Liver (tissue), 9 donors: ENCODE data around the gene TGM2. TPM values are rescaled to one million over a fixed set of nuclear protein-coding genes. Genes with fewer than 3 reads are reported as not detected.

ENCODE experiments used
- DNase-seq: peaks from one replicate; pipeline ENCODE4 v3.0.0-alpha.2; 2017; ENCODE audit warnings: low spot score
- H3K27ac ChIP-seq, 2 donors: one replicate each; pipeline ENCODE4 v1.7.0; 2013; ENCODE audit warnings: inconsistent platforms in 2 of 2, low read length in 2 of 2, control low read depth in 1 of 2, low read depth in 1 of 2, mild to moderate bottlenecking in 1 of 2
- H3K27me3 ChIP-seq, 4 donors: one replicate each; pipeline versions ENCODE4 v1.6.1 to v1.7.0; 2013; ENCODE audit warnings: low read length in 3 of 4, inconsistent platforms in 1 of 4, mild to moderate bottlenecking in 1 of 4, moderate library complexity in 1 of 4; ENCODE audit not compliant: control insufficient read depth in 4 of 4, insufficient read depth in 4 of 4
- H3K36me3 ChIP-seq, 4 donors: one replicate each; pipeline versions ENCODE4 v1.6.1 to v1.7.0; 2013; ENCODE audit warnings: low read length in 3 of 4, mild to moderate bottlenecking in 3 of 4, low read depth in 1 of 4, moderate library complexity in 1 of 4; ENCODE audit not compliant: control insufficient read depth in 4 of 4, insufficient read depth in 3 of 4
- H3K4me1 ChIP-seq, 4 donors: one replicate each; pipeline versions ENCODE4 v1.6.1 to v1.7.0; 2013; ENCODE audit warnings: low read length in 3 of 4, mild to moderate bottlenecking in 3 of 4, moderate library complexity in 1 of 4; ENCODE audit not compliant: control insufficient read depth in 4 of 4, insufficient read depth in 4 of 4
- H3K4me3 ChIP-seq, 3 donors: one replicate each; pipeline versions ENCODE4 v1.6.1 to v1.7.0; 2013; ENCODE audit warnings: low read length in 3 of 3, control low read depth in 1 of 3, low read depth in 1 of 3, mild to moderate bottlenecking in 1 of 3
- H3K9ac ChIP-seq, 2 donors: one replicate each; pipeline ENCODE4 v1.7.0; 2013; ENCODE audit warnings: low read length in 2 of 2, mild to moderate bottlenecking in 2 of 2, moderate library complexity in 2 of 2, control low read depth in 1 of 2, low read depth in 1 of 2
- H3K9me3 ChIP-seq, 4 donors: one replicate each; pipeline versions ENCODE4 v1.6.1 to v1.7.0; 2013; ENCODE audit warnings: low read length in 3 of 4; ENCODE audit not compliant: control insufficient read depth in 4 of 4
- ATF3 ChIP-seq: IDR thresholded peaks from 2 replicates; pipeline ENCODE4 v1.6.1; 2016; ENCODE audit warnings: antibody characterized with exemption
- CTCF ChIP-seq: fragments of 150-350 bp; IDR thresholded peaks from 2 replicates; pipeline ENCODE4 v1.5.1; 2017; ENCODE audit warnings: improper control_type of control experiment, low read depth, low read length; ENCODE audit not compliant: missing input control
- EGR1 ChIP-seq, 2 donors: IDR thresholded peaks; 2 replicates each; pipeline ENCODE4 v1.6.1; 2016 to 2018; ENCODE audit warnings: antibody characterized with exemption in 2 of 2, low read depth in 2 of 2
- FOXA1 ChIP-seq: IDR thresholded peaks from 2 replicates; pipeline ENCODE4 v1.6.1; 2016; ENCODE audit warnings: antibody characterized with exemption
- FOXA2 ChIP-seq: IDR thresholded peaks from 2 replicates; pipeline ENCODE4 v1.6.1; 2016; ENCODE audit warnings: antibody characterized with exemption
- GABPA ChIP-seq, 2 donors: IDR thresholded peaks in 1 of 2; conservative IDR thresholded peaks in 1 of 2; 2 replicates each; pipeline ENCODE4 v1.6.1; 2016; ENCODE audit warnings: antibody characterized with exemption in 2 of 2, mild to moderate bottlenecking in 1 of 2, moderate library complexity in 1 of 2
- HNF4A ChIP-seq, 2 donors: conservative IDR thresholded peaks; 2 replicates each; pipeline ENCODE4 v1.6.1; 2016; ENCODE audit warnings: antibody characterized with exemption in 2 of 2, mild to moderate bottlenecking in 2 of 2
- HNF4G ChIP-seq: IDR thresholded peaks from 2 replicates; pipeline ENCODE4 v1.6.1; 2016; ENCODE audit warnings: antibody characterized with exemption
- JUND ChIP-seq, 2 donors: IDR thresholded peaks; 2 replicates each; pipeline ENCODE4 v1.6.1; 2016; ENCODE audit warnings: antibody characterized with exemption in 2 of 2
- MAX ChIP-seq: IDR thresholded peaks from 2 replicates; pipeline ENCODE4 v1.6.1; 2016; ENCODE audit warnings: antibody characterized with exemption
- NR2F2 ChIP-seq: IDR thresholded peaks from 2 replicates; pipeline ENCODE4 v1.6.1; 2016; ENCODE audit warnings: antibody characterized with exemption
- REST ChIP-seq: IDR thresholded peaks from 2 replicates; pipeline ENCODE4 v1.6.1; 2016; ENCODE audit warnings: antibody characterized with exemption, mild to moderate bottlenecking
- RXRA ChIP-seq, 2 donors: IDR thresholded peaks; 2 replicates each; pipeline ENCODE4 v1.6.1; 2017 to 2018; ENCODE audit warnings: antibody characterized with exemption in 2 of 2, mild to moderate bottlenecking in 1 of 2
- TAF1 ChIP-seq: conservative IDR thresholded peaks from 2 replicates; pipeline ENCODE4 v1.6.1; 2016; ENCODE audit warnings: antibody characterized with exemption, mild to moderate bottlenecking
- ZBTB33 ChIP-seq: IDR thresholded peaks from 2 replicates; pipeline ENCODE4 v1.6.1; 2016; ENCODE audit warnings: antibody characterized with exemption
- WGBS: extraction: QIAGEN DNeasy Blood & Tissue Kit; methylation state at CpG from one replicate; pipeline ENCODE4 v1.1.7; 2013; 5-methylcytosine and 5-hydroxymethylcytosine counted together
- polyA plus RNA-seq, 2 donors: library from polyadenylated mRNA; stranded (reverse) in 1 of 2; unstranded in 1 of 2; fragments of 200-250 nt in 1 of 2; fragments of >200 nt in 1 of 2; fragmentation: Nextera tagmentation in 1 of 2; extraction: Ambion mirVana in 1 of 2; gene quantifications; one replicate each; pipeline versions ENCODE4 v1.2.1 to v1.2.3, GENCODE V29; 2013 to 2015
- total RNA-seq, 2 donors: library from RNA; depleted of rRNA; stranded (reverse); fragments of >200 nt; gene quantifications; one replicate each; pipeline ENCODE4 v1.2.3, GENCODE V29; 2014
- donor health status: healthy.
- donor health status: healthy.
- donor health status: healthy.
- donor health status: healthy.
- donor health status: healthy.

TGM2 gene
- total and polyA plus RNA-seq, 4 donors: 106 to 375 (median 190) TPM

GRCh38 chr20:38211200-38212097 is 46.4 kb upstream of the TGM2 start:
- Histone ChIP-seq H3K9me3 (no peaks in the 10 kb centered on the region), H3K4me3 (no peak overlapping the region), H3K27ac (no peak overlapping the region), H3K9ac (no peak overlapping the region), H3K27me3 (no peaks in the 10 kb centered on the region), H3K4me1 (no peaks in the 10 kb centered on the region), H3K36me3 (no peaks in the 10 kb centered on the region)
- 80% methylated on average over 9 of the region's 9 CpGs for WGBS
- no peak for DNase-seq
- TF ChIP-seq FOXA2 (no peak), MAX (no peak), FOXA1 (no peak), EGR1 (IDR thresholded peaks at IDR 0.05; ENCODE audit: low read depth in 2 of 2) (no peak), RXRA (IDR thresholded peaks at IDR 0.05) (no peak), NR2F2 (no peak), ATF3 (no peak), TAF1 (no peak), GABPA (IDR thresholded peaks at IDR 0.05 in 1 of 2, conservative IDR thresholded peaks at IDR 0.05 in 1 of 2) (no peak), ZBTB33 (no peak), HNF4G (no peak)

GRCh38 chr20:38210741-38211140 is 45.7 kb upstream of the TGM2 start:
- H3K4me3 ChIP-seq: no peak overlapping the region
- H3K27me3 ChIP-seq: no peaks in the 10 kb centered on the region
- no peaks in the 10 kb centered on the region for H3K36me3 ChIP-seq
- no peaks in the 10 kb centered on the region for H3K4me1 ChIP-seq
- no peak for TF ChIP-seq GABPA (IDR thresholded peaks at IDR 0.05 in 1 of 2, conservative IDR thresholded peaks at IDR 0.05 in 1 of 2)
- no peak for TF ChIP-seq CTCF
- no peak for TF ChIP-seq HNF4A (conservative IDR thresholded peaks at IDR 0.05)
- TF ChIP-seq FOXA1: no peak
- no peak for TF ChIP-seq RXRA (IDR thresholded peaks at IDR 0.05)
- no peak for TF ChIP-seq JUND (IDR thresholded peaks at IDR 0.05)
- no peak for TF ChIP-seq FOXA2
- TF ChIP-seq MAX: no peak
- no peak for TF ChIP-seq REST
- no peak for TF ChIP-seq ZBTB33
- no peak for TF ChIP-seq HNF4G
- 75% methylated on average over 6 of the region's 6 CpGs for WGBS
- H3K27ac ChIP-seq: no peak overlapping the region
- H3K9me3 ChIP-seq: no peaks in the 10 kb centered on the region
- DNase-seq: no peak
- no peak overlapping the region for H3K9ac ChIP-seq
